Progenitor cell of endocrine pancreas (in vitro differentiated cells): ENCODE data around the gene SPACA7. TPM values are rescaled to one million over a fixed set of nuclear protein-coding genes. Genes with fewer than 3 reads are reported as not detected.

Experiments
- DNase-seq: peaks from one replicate; pipeline ENCODE4 v3.0.0; 2021; ENCODE audit warnings: low spot score; ENCODE audit not compliant: unreplicated experiment
- H3K27ac Mint-ChIP-seq: 2 replicates; pipeline ENCODE4 v1.8.0; 2021; ENCODE audit warnings: mild to moderate bottlenecking, moderate library complexity, mixed read lengths
- H3K27me3 Mint-ChIP-seq: 2 replicates; pipeline ENCODE4 v1.8.0; 2021; ENCODE audit warnings: mixed read lengths
- H3K36me3 Mint-ChIP-seq: 2 replicates; pipeline ENCODE4 v1.8.0; 2022; ENCODE audit warnings: mixed read lengths; ENCODE audit not compliant: insufficient read depth
- H3K4me1 Mint-ChIP-seq: 2 replicates; pipeline ENCODE4 v1.8.0; 2021; ENCODE audit warnings: low read depth, mixed read lengths
- H3K4me3 Mint-ChIP-seq: 2 replicates; pipeline ENCODE4 v1.8.0; 2021; ENCODE audit warnings: low read depth, mild to moderate bottlenecking, moderate library complexity, mixed read lengths
- H3K9me3 Mint-ChIP-seq: 2 replicates; pipeline ENCODE4 v1.8.0; 2021; ENCODE audit warnings: low read depth, mixed read lengths
- total RNA-seq: library from RNA; stranded (reverse); gene quantifications from 2 replicates; pipeline ENCODE4 v1.2.1, GENCODE V29; 2021
- TF ChIP-seq, protein P1 (sequence below): fragments of 200-600 bp; sonication (generic); IDR thresholded peaks from one replicate; pipeline ENCODE4 v1.5.0; 2021; ENCODE audit warnings: antibody characterized with exemption, mild to moderate bottlenecking; ENCODE audit not compliant: unreplicated experiment

SPACA7 gene
- total RNA-seq, 1 donor from 2014 or later, result not detected

GRCh38 chr13:112448621-112449544 is 72.7 kb downstream of the SPACA7 start:
- H3K4me1 Mint-ChIP-seq, result peaks cover 10% of the 10 kb centered on the region
- no peak overlapping the region for H3K27ac Mint-ChIP-seq
- H3K4me3 Mint-ChIP-seq, result no peak overlapping the region
- DNase-seq, result no peak
- TF ChIP-seq, protein P1, sequence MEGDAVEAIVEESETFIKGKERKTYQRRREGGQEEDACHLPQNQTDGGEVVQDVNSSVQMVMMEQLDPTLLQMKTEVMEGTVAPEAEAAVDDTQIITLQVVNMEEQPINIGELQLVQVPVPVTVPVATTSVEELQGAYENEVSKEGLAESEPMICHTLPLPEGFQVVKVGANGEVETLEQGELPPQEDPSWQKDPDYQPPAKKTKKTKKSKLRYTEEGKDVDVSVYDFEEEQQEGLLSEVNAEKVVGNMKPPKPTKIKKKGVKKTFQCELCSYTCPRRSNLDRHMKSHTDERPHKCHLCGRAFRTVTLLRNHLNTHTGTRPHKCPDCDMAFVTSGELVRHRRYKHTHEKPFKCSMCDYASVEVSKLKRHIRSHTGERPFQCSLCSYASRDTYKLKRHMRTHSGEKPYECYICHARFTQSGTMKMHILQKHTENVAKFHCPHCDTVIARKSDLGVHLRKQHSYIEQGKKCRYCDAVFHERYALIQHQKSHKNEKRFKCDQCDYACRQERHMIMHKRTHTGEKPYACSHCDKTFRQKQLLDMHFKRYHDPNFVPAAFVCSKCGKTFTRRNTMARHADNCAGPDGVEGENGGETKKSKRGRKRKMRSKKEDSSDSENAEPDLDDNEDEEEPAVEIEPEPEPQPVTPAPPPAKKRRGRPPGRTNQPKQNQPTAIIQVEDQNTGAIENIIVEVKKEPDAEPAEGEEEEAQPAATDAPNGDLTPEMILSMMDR, result no peak
- H3K9me3 Mint-ChIP-seq, result no peaks in the 10 kb centered on the region
- peaks cover 32% of the 10 kb centered on the region for H3K27me3 Mint-ChIP-seq
- no peaks in the 10 kb centered on the region for H3K36me3 Mint-ChIP-seq

DNA sequence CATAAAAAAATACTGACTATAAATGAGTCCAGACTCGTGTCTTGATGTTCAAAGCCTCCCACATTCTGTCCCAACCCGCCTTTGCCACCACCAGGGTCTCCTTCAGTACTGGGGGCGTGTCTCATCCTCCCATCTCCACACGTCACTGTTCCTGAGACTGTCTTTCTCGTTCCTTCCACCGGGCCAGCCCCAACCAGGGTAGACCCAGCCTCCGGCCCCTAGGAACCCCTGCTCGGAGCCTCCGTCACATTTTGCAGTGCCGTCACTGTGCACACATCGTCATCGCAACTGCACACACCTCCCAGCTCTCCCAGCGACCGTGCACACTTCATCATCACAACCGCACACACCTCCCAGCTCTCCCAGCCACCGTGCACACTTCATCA is 73.4 kb downstream of the SPACA7 start:
- H3K4me1 Mint-ChIP-seq, result peaks cover 10% of the 10 kb centered on the region
- H3K9me3 Mint-ChIP-seq, result no peaks in the 10 kb centered on the region
- peaks cover 29% of the 10 kb centered on the region for H3K27me3 Mint-ChIP-seq
- H3K36me3 Mint-ChIP-seq, result no peaks in the 10 kb centered on the region
- H3K4me3 Mint-ChIP-seq, result no peak overlapping the region
- no peak for DNase-seq
- no peak overlapping the region for H3K27ac Mint-ChIP-seq
- TF ChIP-seq, protein P1, result no peak

DNA sequence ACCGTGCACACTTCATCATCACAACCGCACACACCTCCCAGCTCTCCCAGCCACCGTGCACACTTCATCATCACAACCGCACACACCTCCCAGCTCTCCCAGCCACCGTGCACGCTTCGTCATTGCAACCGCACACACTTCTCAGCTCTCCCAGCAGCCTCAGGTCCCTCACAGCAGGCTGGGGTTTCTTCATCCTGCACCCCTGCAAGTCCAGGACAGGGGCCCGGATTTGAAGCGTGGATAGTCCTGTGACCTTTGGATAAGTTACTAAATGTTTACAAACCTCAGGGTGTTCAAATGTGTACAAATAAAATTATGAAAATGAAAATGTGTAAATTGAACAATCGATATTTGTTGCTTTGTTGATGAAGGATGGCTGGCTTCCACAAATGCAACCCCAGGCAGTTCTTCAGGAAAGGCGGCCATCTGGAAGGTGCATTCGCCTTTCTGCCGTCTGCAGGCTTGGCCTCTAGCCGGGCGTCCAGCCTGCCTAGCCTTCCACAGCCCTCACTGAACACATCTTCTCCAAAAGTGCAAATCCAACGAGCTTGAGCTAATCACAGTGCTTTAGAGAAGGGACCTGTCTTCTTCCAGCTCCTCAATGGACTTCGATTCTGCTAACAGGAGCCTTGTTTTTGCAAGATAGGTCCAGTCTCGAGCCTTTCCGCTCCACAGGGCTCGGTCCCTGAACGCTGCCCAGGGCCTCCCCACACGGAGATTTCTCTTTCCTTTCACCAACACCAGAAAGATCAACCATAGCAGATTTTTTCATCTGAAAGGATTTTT is 74.2 kb downstream of the SPACA7 start:
- no peaks in the 10 kb centered on the region for H3K9me3 Mint-ChIP-seq
- no peak overlapping the region for H3K4me3 Mint-ChIP-seq
- DNase-seq, result no peak
- TF ChIP-seq, protein P1, result no peak
- H3K4me1 Mint-ChIP-seq, result peaks cover 10% of the 10 kb centered on the region
- H3K27me3 Mint-ChIP-seq, result peaks cover 27% of the 10 kb centered on the region
- no peak overlapping the region for H3K27ac Mint-ChIP-seq
- no peaks in the 10 kb centered on the region for H3K36me3 Mint-ChIP-seq

- Mint-ChIP-seq H3K4me3 (no peak overlapping the region), H3K27me3 (peaks cover 24% of the 10 kb centered on the region)
- DNase-seq, result no peak
Measured at GRCh38 chr13:112450904-112451240, 74.7 kb downstream of the SPACA7 start.

More at GRCh38 chr13:112450904-112451240, 74.7 kb downstream of the SPACA7 start:
- TF ChIP-seq, protein P1, result no peak
- Mint-ChIP-seq H3K36me3 (no peaks in the 10 kb centered on the region), H3K9me3 (no peaks in the 10 kb centered on the region), H3K4me1 (peaks cover 10% of the 10 kb centered on the region), H3K27ac (no peak overlapping the region)
